Central memory CD4-positive, alpha-beta T cell (primary cell): ENCODE results near the gene AP3B1.

Source experiments
- DNase-seq: peaks from one replicate; pipeline ENCODE4 v3.0.0; 2022

The AP3B1 gene

DNA sequence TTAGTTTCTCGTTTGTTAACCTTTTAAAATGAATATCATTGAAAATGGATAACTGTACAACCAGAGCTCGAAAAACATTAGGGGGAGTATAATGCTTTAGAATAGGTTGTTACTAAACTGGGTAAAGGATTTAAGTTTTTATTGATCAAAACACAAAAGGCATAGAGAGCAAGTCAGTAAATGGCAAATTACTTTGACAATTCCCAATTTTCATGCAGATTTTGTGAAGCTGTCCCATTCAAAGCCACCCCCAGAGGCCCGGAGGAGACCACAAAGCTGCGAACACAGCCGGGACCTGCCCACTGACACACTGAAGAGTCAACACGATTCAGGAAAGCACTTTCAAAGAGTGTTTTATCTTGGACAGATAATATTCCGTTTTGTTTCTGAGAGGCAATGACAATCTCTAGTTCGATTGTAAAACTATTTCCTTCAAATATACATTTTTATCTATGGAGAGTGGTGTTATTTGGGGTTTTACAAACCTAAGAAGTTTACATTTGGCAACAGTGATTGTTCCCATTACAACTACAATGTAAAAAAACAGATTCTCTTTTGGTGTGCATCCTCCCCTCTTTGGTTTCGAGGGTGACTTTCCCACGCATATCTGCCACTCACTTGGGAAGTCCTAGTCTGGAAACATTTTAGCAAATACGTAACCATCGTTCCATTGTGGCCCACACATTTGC, 335.7 kb downstream of the AP3B1 start:
- DNase-seq: no peak

DNA sequence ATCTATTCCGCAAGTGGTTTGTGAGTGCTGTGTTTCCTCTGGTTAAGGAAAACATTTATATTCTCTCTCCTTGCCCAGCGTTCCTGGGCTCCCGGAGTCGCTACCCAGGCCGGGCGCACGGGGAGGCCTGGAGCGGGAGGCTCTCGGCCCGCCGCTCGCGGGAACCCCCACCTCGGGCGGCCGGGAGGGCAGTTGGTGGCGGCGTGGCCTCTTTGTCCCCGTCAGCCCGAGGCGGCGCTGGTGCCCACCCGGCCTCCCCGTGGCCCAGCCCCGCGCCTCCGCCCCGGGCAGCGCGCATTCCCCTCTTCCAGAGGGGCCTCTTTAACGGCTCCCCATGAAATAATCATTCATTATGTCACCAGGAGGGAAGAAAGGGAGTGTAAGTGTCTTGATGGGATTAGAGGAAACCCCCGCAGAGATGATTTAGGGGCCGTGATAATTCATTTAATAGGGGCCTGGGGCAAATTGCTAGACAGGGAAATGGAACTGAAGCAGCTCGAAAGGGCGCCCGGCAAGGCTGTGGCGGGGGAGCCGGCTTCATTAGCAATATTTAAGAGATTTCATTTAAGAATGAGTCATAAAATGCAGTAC, 336.5 kb downstream of the AP3B1 start:
- DNase-seq: no peak

DNA sequence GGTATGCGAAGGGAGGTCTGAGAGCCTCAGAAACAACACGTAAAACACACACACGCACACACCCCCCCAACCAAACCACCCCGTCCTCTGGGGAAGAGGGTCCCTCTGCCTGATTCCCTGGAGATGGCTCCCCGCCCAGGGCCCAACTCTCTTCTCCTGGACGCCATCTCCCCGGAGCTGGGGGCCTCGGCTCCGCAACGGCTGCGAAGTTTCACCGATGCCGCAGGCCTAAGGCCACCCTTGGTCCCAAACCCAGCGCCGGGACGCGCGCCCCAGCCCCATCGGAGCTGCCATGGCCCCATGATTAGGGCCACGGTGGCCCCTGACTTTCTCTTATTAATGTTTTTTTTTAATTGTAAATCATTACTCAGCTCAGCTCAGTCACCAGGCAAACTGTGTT, 337.0 kb downstream of the AP3B1 start:
- DNase-seq: no peak

DNA sequence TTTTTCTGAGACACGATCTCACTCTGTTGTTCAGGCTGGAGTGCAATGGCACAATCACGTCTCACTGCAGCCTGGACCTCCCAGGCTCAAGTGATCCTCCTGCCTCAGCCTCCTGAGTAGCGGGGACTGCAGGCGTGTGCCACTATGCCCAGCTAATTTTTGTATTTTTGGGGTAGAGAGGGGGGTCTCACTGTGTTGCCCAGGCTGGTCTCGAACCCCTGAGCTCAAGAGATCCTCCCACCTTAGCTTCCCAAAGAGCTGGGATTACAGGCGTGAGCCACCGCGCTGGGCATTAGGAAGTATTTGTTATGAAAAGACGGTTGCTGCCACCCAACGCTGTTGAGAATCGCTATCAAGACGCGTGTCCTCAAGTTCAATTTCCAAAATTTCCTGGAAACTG, 337.4 kb downstream of the AP3B1 start:
- no peak for DNase-seq

DNA sequence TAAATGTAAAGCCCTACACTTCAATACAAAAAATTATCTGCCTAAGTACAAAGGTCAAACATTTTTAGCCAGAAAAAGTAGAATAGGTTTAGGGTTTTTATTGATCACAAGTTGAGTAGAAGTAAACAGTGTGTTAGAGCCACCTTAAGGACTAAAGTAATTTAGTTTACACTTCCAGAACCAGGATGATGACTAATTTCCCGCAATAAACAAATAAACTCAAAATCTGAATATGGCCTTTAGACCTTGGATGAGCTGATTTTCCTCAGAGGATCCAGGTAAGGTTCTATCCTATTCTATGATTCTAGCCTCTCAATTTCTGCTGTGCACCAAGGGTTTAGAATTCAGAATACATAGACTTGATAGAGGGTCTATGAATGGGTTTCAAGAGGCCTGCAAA, 338.9 kb downstream of the AP3B1 start:
- DNase-seq: no peak

DNA sequence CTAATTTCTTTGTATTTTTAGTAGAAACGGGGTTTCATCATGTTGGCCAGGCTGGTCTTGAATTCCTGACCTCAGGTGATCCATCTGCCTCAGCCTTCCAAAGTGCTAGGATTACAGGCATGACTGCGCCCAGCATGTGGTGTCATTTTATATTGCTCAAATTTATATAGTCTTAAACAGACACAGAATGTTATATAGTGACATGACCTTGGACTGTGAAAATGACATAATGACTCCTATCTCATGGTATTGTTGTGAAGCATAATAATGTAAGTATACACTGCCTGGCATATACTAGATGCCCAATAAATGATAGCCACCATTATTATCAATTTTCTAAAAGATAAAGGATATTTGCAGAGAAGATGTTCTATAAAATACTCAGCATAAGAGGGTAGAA, 341.1 kb downstream of the AP3B1 start:
- no peak for DNase-seq

DNA sequence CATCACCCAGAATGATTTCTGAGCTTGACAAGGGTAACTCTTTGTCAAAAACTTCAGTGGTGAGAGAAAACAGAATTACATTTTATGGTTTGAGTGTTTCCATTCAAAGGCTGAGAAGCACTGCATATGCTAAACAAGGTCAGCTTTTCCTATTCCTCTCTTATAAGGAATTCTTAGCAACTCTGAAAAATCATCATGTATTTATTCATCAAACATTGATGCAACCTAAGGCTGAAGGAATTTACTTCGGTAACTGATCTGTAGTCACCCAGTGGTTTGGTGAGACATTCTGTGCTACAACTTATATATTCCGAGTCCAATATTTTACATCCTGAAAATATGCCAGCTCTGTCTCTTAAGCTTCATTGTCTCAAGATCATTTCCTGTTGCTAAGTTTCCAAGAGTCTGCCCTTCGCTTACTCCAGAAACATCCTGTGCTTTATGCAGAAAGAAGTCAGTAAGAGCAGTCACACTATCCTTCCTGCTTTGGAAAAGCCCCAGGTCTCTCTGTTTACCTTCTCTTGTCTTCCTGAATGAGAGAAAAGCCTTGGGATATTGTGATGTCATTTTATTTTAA, 341.8 kb downstream of the AP3B1 start:
- DNase-seq: no peak
